A172 (cell line): Measurements from ENCODE around the gene MAN1B1. TPM values are rescaled to one million over a fixed set of nuclear protein-coding genes. Genes with fewer than 3 reads are reported as not detected.

Experiments used
- DNase-seq: peaks from one replicate; pipeline ENCODE4 v3.0.0-alpha.2; 2015; ENCODE audit warnings: low spot score
- total RNA-seq: library from RNA; depleted of rRNA; stranded (reverse); fragments of >200 nt; shearing (Covaris generic); gene quantifications from 2 replicates; pipeline ENCODE4 v1.2.3, GENCODE V29; 2014

The MAN1B1 gene
- total RNA-seq, 1 experiment from 2014 or later: 196 TPM

GRCh38 chr9:137084526-137084925 lies 2.3 kb upstream of the MAN1B1 start:
- no peak for DNase-seq

DNA sequence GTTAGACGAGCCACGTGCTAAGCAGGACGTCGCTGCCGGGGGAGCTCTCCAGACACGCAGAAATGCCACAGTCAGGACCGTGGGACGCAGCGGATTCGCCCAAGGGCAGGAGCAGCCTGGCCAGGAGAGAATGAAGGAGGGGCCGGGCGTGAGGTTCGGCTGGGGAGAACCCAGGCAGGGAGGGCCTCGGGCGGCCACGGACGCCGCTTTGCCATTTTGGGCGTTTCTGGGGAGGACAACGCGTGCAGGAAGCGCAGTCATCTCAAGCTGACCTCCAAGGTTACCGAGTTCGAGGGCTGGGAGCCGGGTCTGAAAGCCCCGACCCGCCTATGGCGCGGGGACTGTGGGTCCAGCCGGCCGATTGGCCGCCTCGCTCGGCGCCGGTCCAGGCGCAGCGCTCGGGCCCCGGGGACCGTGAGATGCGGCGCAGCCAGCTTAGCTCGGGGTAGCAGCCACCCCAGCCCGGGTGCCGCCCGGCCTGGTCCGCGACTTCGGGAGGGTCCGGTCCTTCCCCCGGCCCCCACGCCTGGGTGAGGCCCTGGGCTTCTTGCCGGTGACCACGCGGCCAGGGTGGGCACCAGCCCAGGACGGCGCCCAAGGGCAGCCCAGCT lies 760 bp upstream of the MAN1B1 start:
- peak; percentile 61 for DNase-seq

DNA sequence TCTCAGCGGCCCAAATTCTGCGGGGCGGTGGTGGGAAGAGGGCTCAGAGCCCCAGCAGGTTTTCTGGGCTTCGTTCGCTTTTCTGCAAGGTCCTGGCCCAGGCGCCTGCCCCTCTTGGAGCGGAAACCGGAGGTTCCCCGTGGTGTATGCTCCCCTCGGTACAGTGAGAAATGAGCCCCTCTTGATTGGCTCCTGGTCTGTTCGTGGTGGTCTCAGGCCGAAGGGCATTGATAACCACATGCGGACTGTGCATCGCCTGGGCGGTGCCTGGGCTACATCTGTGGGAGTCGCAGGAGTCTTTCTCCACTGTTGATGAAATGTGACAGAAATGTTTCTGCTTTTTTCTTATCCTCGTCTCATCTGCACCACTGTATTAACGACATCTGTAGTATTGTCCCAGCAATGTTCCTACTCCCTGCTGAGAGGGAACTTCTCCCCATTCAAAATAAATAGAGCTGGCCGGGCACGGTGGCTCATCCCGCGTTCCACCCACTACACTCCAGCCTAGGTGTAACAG lies 682 bp downstream of the MAN1B1 start:
- no peak for DNase-seq

GRCh38 chr9:137088121-137088520 lies 1.3 kb downstream of the MAN1B1 start:
- no peak for DNase-seq

DNA sequence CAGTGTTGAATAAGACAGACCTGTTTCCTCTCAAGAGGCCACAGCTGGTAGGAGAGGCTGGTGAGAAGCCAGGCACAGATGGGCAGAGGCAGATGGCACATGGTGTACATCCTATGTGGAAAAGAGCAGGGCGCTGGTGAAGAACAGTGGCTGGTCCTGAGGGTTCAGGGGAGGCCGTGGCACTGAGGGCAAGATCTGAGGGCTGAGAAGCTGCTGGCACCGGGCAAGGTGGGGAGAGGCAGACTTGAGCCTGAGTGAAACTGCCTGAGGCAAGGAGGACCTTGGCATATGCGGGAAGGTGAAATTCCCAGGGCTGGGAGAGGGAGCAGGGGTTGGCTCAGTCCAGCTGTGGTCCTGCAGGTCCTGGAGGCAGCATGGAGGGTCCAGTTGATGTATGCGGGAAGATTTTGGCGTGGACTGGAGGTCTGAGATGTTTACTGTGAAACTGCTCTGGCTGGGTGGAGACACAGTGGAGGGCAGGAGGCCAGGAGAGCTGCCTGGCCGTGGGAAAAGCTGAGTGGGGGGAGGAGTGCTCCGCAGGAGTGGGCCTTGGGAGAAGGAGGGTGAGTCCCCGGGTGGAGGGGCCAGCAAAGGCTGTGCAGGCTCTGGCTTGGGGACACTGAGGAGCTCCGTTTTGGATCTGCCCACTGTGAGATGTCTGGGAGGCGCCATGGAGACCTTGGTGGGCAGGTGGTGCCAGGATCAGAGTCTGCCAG lies 2.6 kb downstream of the MAN1B1 start:
- no peak for DNase-seq

GRCh38 chr9:137095664-137096517 lies 9.1 kb downstream of the MAN1B1 start:
- DNase-seq: no peak

GRCh38 chr9:137096785-137097546 lies 10.2 kb downstream of the MAN1B1 start:
- no peak for DNase-seq

GRCh38 chr9:137097761-137098462 lies 11.1 kb downstream of the MAN1B1 start:
- DNase-seq: no peak

DNA sequence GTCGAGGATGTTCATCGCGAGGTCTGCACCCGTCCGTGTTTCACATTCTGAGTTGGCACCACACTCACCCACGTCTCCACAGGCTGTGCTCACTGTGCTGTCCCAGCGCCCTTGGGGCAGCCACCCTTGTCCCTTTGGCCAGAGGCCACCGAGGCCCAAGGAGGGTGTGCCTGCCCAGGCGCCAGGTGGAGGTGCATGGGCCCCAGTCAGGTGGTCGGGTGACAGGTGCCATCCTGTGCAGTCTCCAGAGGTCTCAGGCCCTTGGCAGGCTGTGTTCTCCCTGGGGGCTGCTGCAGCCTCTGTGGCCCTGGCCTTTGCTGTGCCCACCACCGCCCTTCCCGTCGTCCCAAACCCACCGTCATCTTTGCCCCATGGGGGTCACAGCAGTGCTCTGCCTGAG lies 12.4 kb downstream of the MAN1B1 start:
- DNase-seq: no peak

GRCh38 chr9:137103206-137103999 lies 16.6 kb downstream of the MAN1B1 start:
- no peak for DNase-seq

DNA sequence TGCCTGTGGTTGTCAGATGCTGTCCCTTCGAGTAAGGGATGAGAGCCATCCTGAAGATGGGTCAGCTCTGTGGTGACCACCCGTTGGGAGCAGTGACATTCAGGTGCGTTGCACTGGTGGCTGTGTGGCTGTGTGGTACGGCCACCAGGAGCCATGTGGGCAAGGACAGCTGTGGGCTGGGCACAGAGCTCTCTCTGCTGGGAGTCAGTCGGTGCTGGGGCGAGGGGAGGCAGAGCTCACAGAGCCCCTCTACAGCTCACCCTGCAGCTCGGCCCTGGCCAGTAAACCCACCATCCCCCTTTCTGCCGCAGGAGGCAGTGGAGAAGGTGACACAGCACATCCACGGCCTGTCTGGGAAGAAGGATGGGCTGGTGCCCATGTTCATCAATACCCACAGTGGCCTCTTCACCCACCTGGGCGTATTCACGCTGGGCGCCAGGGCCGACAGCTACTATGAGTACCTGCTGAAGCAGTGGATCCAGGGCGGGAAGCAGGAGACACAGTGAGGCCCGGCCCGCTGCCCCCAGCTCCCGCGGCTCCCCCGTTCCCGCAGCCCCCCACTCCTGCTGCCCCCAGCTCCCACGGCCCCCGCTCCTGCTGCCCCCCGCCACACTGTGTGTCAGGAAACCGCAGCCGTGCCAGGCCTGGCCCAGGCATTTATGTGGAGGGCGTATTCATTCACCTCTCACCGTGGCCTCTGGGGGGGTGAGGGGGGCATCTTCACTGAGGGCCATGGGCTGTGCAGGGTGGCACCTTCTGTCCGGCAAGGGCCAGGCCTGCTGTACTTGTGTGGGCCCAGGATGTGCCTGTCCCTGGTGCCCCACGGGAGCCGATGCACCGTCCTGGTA lies 19.3 kb downstream of the MAN1B1 start:
- DNase-seq: no peak

DNA sequence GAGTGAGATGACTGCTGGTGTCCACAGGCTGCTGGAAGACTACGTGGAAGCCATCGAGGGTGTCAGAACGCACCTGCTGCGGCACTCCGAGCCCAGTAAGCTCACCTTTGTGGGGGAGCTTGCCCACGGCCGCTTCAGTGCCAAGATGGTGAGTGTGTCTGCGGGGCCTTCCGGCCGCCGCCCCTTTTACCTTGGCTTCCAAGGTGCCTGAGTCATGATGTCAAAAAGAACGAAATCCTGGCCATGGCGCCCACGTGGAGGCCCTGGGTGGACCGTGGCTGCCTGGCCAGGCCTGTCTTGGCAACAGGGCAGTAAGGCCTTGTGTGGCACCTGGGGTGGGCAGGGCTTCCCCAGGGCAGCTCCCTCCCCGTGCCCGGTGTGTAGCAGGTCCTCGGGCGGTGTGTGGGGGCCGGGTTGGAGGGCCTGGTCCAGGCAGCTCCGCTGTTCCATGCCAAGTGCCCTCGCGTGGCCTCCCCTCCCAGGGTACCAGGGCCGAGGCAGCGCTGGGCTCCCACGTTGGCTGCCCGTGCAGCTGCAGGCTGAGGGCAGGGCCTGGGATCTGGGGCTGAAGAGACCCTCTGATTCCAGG lies 20.0 kb downstream of the MAN1B1 start:
- DNase-seq: no peak

- no peak for DNase-seq
Observed at GRCh38 chr9:137107312-137107921, 20.6 kb downstream of the MAN1B1 start.

DNA sequence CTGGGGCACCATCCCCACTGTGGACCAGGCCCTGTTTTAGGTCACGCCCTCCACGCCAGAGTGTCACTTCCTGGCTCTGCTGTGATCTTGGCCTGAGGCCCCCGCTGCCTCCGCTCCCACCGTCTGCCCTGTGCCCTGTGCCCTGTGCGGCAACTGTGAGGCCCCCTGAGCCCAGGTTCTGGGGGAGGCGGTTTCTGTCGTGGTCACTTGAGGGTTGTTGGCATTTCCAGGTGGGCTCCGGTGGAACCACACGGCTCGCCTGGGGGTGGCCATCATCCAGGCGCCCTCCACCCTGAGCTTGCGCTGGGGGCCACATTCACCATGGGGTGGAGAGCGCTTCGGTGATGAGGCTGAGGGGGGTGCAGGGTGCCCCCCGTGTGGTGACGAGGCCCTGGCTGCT lies 21.2 kb downstream of the MAN1B1 start:
- DNase-seq: no peak

GRCh38 chr9:137108608-137109249 lies 21.9 kb downstream of the MAN1B1 start:
- DNase-seq: no peak

DNA sequence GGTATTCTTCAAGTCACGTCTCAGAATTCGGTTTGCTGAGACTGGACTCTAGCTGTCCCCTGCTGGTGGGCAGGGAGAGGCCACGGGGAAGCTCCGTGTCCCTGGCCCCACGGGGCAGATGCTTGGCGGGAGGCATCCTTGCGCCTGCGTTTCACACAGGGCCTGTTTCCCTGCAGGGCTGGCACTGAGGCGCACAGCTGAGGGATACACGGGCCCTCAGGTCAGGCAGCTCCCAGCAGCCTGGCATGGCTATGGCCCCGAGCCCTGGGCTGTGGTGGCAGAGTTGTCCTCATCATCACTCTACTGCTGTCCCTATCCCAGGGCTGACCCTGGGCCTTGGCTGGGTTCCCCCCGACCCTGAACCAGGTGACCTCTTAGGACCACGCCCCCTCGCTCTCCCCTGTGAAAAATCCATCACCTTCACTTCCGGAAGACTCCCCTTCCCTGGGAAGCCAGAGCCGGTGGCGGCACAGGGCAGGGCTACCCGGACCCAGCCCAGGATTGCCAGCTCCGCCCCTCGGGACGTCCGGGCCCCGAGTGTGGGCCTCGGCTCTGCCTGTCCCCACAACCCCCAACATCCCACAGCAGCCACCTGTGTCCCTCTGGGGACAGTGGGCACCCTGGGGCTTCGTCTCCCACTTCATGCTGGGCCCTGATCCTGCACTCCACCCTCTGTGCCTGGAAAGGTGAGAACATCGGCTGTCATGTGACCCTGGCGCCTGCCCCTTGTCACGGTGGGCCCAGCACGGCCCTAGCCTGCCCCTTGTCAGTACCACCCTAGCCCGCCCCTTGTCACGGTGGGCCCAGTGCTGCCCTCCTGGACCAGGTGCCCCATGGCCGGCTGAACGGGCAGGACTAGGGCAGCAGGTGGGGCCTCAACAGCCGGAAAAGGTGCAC lies 22.7 kb downstream of the MAN1B1 start:
- no peak for DNase-seq
